AML-193 (cell line): ENCODE results near the gene MORN1.

Experiments used
- DNase-seq, 2 experiments: peaks; one replicate each; lab custom pipeline; 2025; lab: John Stamatoyannopoulos, UW

Gene MORN1

DNA sequence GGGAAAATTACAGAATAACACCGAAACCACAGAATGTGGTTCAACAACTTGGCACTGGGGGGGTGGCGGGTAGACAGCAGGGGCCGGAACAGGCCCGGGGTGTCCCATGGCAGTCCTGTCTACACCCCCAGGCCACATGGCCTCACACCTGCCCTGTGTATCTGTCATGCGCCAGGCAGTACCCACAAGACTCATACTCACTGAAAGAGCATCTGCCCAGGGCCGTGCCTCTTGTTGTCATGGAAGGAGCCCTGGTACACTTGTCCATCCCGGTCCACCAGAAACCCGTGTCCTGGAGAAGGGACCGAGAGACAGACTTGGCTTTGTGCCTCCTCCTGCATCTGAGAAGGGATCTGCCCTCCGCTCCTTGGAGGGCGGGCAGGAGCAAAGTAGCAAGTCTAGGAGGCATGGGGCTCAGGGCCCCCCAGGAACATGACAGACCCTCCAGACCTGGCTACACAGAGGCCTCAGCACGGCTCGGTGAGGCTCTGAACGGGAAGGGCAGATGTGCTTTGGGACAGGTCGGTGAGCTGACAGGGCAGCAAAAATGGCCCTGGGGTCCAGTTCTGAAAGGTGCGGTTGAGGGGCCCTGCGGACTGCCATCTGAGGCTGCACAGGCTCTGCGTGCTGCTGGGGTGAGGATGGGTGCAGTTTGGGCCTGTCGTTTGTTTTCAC, 5.6 kb downstream of the MORN1 start:
- DNase-seq: no peak

DNA sequence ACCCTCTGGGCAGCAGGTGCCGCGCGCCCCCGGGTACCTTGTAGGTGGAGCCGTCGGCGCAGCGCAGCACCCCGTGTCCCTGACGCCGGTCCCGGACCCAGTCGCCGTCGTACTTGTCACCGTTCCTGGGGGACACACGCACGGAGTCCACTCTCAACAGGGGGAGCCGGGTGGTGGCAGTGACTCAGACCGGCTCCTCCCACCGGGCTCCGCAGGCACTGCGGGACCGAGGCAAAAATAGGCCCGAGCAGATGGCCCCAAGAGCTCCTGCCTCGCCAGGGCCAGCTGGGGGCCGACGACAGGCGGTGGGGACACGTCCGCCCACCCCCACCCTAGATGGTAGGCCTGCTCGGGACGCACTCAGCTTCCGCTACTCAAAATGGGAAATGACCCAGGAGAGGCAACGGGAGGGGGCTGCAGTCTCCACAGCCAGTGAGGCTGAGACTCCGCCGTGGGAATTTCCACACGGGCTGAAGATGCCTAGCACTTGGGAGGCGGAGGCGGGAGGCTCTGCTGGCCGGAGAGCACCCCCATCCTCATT, 6.3 kb downstream of the MORN1 start:
- no peak for DNase-seq

GRCh38 chr1:2384130-2384860, 7.1 kb downstream of the MORN1 start:
- no peak for DNase-seq

- no peak for DNase-seq
These were observed 7.8 kb downstream of the MORN1 start for GRCh38 chr1:2383576-2383975.

GRCh38 chr1:2382621-2383361, 8.6 kb downstream of the MORN1 start:
- peak; percentile 1 to 3 for DNase-seq

DNA sequence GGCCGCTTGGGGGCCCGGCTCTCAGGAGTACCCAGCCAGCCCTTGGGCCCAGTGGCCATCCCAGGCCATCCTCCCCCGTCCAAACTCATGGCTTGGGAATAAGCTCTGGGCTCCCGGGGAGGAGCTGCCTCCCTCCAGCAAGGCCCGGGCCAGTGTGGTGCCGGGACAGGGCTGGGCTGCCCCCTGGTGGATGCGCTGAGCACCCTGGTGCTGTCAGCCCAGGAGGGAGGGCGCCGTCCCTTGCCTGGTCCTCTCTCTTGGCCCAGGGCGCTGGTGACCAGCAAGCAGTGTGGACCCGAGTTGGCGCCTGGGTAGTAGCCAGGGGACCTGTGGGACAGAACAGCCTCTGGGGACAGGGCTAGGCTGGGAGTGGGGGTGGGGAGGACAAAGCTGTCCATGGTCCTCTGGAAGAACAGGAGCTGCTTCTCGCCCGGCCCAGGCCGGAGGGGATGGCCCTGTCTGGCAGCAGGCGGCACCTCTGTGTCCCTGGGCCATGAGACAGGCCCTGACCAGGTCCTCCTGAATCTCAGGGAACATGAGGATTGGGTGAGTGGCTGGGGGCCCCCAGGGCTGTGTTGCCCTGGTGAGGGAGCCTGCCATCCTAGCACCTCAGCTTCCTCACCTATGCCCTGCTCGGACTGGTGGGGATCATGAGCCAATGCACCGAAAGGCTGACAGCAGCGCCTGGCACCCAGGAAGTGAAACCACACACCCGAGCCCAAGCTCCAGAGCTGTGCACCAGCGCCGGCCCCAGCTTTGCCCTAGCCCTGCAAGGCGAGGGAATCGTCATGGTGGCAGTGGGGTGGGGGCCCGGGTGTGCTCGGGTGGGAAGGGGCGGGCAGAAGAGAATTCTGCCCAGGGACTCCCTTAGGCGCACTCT, 9.4 kb downstream of the MORN1 start:
- peak; percentile 46 to 53 for DNase-seq

DNA sequence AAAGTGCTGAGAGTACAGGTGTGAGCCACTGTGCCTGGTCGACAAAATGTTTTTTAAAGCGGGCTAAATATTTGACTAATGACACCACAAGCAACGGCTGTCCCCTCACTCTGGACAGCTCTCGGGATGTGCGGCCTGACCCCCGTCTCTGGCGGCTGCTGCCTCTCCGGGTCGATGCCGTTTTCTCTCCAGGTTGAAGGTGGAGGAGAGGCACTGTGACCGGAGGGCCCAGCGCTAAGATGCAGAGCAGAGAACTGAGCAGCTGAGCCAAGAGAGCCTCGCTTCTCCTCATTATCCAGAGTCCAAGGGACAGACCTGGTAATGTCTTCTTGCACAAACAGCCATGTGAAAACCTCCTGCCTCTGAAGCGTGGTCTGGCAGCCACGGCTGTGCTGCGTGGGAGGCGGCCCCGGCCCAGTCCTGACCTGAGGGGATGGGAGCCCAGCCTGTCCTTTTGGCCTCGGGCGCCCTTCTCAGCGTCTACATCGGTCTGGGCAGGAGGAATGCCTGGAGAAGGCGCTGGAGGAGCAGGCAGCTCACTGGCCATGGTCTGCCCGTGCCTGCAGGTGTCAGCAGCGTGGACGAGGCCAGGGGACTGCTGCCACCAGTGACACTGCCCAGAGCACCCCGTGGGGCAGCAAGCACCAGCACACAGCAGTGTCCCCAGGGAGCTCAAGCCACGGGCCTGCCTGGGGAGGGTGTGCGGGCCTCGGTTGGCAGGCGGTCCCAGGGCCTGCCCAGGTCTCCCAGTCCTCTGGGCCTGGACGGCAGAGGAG, 10.3 kb downstream of the MORN1 start:
- no peak for DNase-seq

DNA sequence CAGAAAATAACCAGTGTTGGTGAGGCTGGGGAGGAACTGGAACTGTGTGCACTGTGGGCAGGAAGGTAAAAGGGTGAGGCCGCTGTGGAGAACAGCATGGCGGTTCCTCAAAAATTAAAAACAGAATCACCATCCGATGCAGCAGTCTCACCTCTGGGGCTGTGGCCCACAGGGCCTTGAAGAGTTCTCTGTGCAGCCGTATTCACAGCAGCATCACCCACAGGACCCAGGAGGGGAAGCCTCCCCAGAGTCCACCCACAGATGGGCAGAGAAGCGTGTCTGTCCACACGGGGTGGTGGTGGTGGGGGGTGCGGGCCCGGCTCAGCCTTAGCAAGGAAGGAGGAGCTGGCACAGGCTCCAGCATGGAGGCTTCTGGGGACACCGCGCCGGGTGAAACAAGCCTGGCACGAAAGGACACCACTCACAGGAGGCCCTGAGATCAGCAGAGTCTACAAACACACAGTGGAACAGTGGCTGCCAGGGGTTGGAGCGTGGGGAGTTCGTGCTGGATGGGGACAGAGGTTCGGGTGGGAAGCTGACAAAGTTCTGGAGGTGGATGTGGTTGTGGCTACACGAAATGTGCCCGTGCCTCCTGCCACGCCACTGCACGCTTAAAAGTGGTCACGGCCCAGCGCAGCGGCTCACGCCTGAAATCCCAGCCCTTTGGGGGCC, 11.5 kb downstream of the MORN1 start:
- DNase-seq: no peak

GRCh38 chr1:2378956-2379732, 12.2 kb downstream of the MORN1 start:
- no peak for DNase-seq

DNA sequence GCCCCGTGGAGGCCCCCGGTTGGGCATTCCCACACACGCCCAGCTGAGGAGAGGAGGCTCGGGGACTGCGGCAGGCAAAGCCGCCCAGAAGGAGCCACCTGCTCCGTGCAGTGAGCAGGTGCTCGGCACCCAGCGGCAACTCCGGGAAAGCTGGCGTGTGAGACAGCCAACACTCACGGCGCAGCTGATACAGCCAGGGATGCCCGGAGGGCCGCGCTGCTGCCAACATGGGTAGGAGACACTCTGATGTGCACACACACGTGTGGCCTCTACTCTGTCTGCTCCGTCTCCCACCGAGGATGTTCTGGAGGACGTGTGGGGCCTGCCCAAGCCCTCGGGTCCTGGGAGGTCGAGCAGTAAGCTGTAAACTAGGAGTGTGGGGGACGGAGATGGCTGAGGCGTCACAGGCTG, 12.9 kb downstream of the MORN1 start:
- no peak for DNase-seq

GRCh38 chr1:2377751-2378440, 13.5 kb downstream of the MORN1 start:
- DNase-seq: no peak

DNA sequence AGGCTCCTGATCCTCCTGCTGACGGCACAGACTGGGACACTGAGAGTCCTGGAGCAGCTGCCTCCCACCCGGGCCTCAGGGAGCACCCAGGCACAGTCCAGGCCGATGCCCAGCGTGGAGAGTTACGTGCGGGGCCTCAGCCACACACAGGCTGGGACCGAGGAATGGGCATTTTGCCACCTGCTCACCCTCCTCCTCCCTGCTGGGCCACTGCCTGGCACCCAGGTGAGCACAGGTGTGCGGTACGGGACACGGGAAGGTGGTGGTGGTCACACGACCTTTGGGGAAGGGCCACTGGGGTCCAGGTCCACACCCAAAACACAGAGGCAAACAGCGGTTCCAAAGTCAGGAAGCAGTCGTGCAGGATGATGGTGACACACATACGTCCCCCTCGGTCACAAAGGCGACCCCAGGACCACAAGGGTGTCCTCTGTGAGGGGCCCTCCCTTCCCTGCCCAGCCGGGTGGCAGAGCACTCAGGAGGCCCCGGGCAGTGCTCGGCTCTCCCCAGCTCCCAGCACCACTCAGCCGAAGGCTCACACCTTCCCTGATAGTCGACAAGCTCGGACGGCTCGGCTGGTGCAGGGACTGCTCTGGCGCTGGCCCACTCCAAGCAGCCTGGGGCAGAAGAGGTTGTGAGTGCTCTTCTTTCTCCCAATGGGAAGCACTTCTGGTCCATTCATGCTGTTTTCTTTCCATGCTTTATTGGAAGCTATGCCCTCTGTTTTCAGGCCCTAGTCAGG, 14.3 kb downstream of the MORN1 start:
- no peak for DNase-seq

- DNase-seq: no peak
These were observed 15.1 kb downstream of the MORN1 start for GRCh38 chr1:2376261-2376741.

DNA sequence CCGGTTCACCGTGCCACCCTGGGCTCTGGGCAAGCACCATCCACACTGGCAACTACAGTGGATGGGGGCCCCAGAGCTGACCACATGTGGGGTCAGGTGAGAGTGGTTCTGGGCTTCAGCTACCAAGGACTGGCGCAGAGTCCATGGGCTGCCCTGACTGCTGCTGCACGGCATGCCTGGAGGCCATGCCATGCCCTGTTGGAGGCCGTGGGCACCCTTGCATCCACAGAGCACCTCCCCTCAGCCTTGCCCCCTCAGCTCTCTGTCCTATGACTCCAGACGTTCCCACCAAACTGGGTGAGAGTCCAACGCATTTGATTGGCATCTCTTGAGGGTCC, 15.5 kb downstream of the MORN1 start:
- DNase-seq: no peak

DNA sequence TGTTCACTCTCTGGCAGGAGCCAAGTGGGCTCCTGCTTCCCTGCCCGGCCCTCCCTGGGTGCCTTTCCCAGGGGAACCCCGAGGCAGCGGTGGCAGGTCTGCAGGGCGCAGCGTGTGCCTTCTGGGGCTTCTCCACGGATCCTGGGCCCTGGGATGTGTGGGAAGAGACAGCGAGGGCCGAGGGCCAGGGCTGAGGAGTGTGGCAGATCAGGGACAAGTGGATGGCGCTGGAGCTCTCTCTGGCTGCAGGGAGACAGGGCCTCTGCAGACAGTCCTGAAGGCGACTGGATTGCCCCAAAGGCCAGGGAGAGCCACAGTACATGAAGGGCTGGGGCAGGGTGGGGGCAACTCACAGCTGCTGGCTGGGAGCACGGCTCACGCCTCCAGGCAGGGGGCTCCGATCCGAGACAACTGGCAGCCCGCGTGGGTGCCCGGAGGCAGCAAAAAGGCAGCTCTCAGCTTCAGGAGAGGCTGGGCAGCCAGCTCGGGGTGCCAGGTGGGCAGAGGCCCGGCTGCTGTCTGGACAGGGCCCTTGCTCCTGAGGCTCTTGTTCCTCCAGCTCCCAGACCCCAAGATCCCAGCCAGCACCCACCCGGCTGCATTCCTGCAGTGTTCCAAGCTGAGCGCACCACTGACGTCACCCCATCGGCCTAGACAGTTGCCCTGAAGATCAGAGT, 16.0 kb downstream of the MORN1 start:
- DNase-seq: no peak

GRCh38 chr1:2374252-2375155, 16.9 kb downstream of the MORN1 start:
- no peak for DNase-seq
